ENCODE results near the gene RAI14.

The RAI14 gene

GRCh38 chr5:34848230-34848629, 192.1 kb downstream of the RAI14 start:
- Histone ChIP-seq H3K9me3 (replicated peaks; ENCODE audit: insufficient read depth, low read length) (no peaks in the 10 kb centered on the region), H4K20me1 (ENCODE audit: insufficient read depth, low read length) (no peaks in the 10 kb centered on the region), H3K79me2 (ENCODE audit: low read length) (no peaks in the 10 kb centered on the region), H3K9me2 (replicated peaks; ENCODE audit: insufficient read depth, low read length) (no peaks in the 10 kb centered on the region), H3K9ac (ENCODE audit: low read length) (no peak overlapping the region), H3F3A (ENCODE audit: insufficient read depth, low read length) (no peaks in the 10 kb centered on the region), H3K27me3 (replicated peaks; ENCODE audit: insufficient read depth, low read length) (no peaks in the 10 kb centered on the region), H3K4me1 (ENCODE audit: low read length) (no peaks in the 10 kb centered on the region), H3K4me3 (ENCODE audit: low read length) (no peak overlapping the region), H3K27ac (ENCODE audit: low read length) (no peak overlapping the region), H3K4me2 (ENCODE audit: low read depth, low read length) (no peak overlapping the region), H2AFZ (ENCODE audit: low read length) (no peak overlapping the region), H3K36me3 (replicated peaks; ENCODE audit: insufficient read depth, low read length) (no peaks in the 10 kb centered on the region)
- TF ChIP-seq CTCF (IDR thresholded peaks at IDR 0.05; ENCODE audit: low read length) (no peak), EZH2 (optimal IDR thresholded peaks at IDR 0.05; ENCODE audit: low read depth, low read length) (no peak), EZH2phosphoT487 (IDR thresholded peaks at IDR 0.05; ENCODE audit: low read length) (no peak)
- DNase-seq: no peak

GRCh38 chr5:34849253-34849652, 193.1 kb downstream of the RAI14 start:
- no peaks in the 10 kb centered on the region for H3K9me2 ChIP-seq (replicated peaks; ENCODE audit: insufficient read depth, low read length)
- H3K36me3 ChIP-seq (replicated peaks; ENCODE audit: insufficient read depth, low read length): no peaks in the 10 kb centered on the region
- H3K4me1 ChIP-seq (ENCODE audit: low read length): no peaks in the 10 kb centered on the region
- H3K4me3 ChIP-seq (ENCODE audit: low read length): no peak overlapping the region
- no peak overlapping the region for H3K9ac ChIP-seq (ENCODE audit: low read length)
- no peak overlapping the region for H2AFZ ChIP-seq (ENCODE audit: low read length)
- H3K27ac ChIP-seq (ENCODE audit: low read length): no peak overlapping the region
- H3K9me3 ChIP-seq (replicated peaks; ENCODE audit: insufficient read depth, low read length): no peaks in the 10 kb centered on the region
- H3K79me2 ChIP-seq (ENCODE audit: low read length): no peaks in the 10 kb centered on the region
- no peak for DNase-seq
- no peaks in the 10 kb centered on the region for H3K27me3 ChIP-seq (replicated peaks; ENCODE audit: insufficient read depth, low read length)
- H3F3A ChIP-seq (ENCODE audit: insufficient read depth, low read length): no peaks in the 10 kb centered on the region
- H3K4me2 ChIP-seq (ENCODE audit: low read depth, low read length): no peak overlapping the region
- TF ChIP-seq EZH2phosphoT487 (IDR thresholded peaks at IDR 0.05; ENCODE audit: low read length): no peak
- no peak for TF ChIP-seq CTCF (IDR thresholded peaks at IDR 0.05; ENCODE audit: low read length)
- TF ChIP-seq EZH2 (optimal IDR thresholded peaks at IDR 0.05; ENCODE audit: low read depth, low read length): no peak
- no peaks in the 10 kb centered on the region for H4K20me1 ChIP-seq (ENCODE audit: insufficient read depth, low read length)

- no peaks in the 10 kb centered on the region for H3K9me2 ChIP-seq (replicated peaks; ENCODE audit: insufficient read depth, low read length)
- DNase-seq: no peak
- H3F3A ChIP-seq (ENCODE audit: insufficient read depth, low read length): no peaks in the 10 kb centered on the region
- H3K9ac ChIP-seq (ENCODE audit: low read length): no peak overlapping the region
- H3K4me3 ChIP-seq (ENCODE audit: low read length): no peak overlapping the region
- H3K4me2 ChIP-seq (ENCODE audit: low read depth, low read length): no peak overlapping the region
- TF ChIP-seq EZH2 (optimal IDR thresholded peaks at IDR 0.05; ENCODE audit: low read depth, low read length) (no peak), CTCF (IDR thresholded peaks at IDR 0.05; ENCODE audit: low read length) (no peak), EZH2phosphoT487 (IDR thresholded peaks at IDR 0.05; ENCODE audit: low read length) (no peak)
- no peaks in the 10 kb centered on the region for H3K79me2 ChIP-seq (ENCODE audit: low read length)
- no peaks in the 10 kb centered on the region for H3K27me3 ChIP-seq (replicated peaks; ENCODE audit: insufficient read depth, low read length)
- no peak overlapping the region for H2AFZ ChIP-seq (ENCODE audit: low read length)
- no peak overlapping the region for H3K27ac ChIP-seq (ENCODE audit: low read length)
- no peaks in the 10 kb centered on the region for H3K9me3 ChIP-seq (replicated peaks; ENCODE audit: insufficient read depth, low read length)
- no peaks in the 10 kb centered on the region for H3K4me1 ChIP-seq (ENCODE audit: low read length)
- no peaks in the 10 kb centered on the region for H3K36me3 ChIP-seq (replicated peaks; ENCODE audit: insufficient read depth, low read length)
- no peaks in the 10 kb centered on the region for H4K20me1 ChIP-seq (ENCODE audit: insufficient read depth, low read length)
Measured at GRCh38 chr5:34854459-34855174, 198.5 kb downstream of the RAI14 start.

Data from MM.1S (cell line).